ENCODE measurements around the gene SEMA6B. TPM values are rescaled to one million over a fixed set of nuclear protein-coding genes. Genes with fewer than 3 reads are reported as not detected.
"Not testable (repeated sequence)": the region's sequence is repeated elsewhere in the genome, so short reads cannot be mapped to it uniquely, and the experiment has no call there.

SEMA6B gene
- total RNA-seq, 1 donor from 2014 or later: 107 TPM

DNA sequence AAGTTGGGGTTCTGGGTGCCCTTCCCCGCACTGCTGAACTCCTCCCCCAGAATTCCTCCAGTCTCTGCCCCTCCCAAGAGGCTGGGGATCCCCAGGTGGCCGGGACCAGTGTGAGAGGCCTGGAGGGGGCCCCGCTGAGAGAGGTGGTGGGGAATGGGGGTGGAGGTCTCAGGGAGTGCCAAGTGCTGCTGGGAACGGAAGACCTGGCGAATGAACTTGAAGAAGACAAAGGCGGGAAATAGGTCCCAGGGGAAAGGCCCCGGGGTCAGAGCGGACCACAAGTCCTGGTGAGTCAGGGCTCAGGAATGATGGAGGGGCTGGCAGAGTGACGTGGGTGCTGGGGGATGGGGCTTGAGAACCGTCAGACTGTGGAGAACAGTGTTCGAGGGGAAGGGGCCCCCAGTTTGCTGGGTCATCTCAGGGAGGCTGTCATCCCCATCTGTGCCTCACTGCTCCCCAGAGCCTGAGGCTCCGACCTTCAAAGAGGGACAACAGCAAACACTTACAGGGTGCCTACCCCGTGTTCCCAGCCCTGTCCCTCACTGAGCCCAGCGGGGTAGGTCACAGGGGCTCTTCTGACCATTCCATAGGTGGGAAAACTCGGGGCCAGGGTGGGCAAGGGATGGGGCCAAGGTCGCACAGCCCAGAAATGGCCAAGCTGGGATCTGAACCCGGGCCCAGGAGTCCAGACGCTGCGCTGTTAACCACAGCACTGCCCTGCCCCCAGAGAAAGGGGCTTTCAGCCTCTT, 16.0 kb upstream of the SEMA6B start:
- DNase-seq (ENCODE audit: low read depth, low spot score): peak; percentile 98

- no peak for DNase-seq (ENCODE audit: low read depth, low spot score)
Observed at GRCh38 chr19:4573682-4574081, 14.2 kb upstream of the SEMA6B start.

- no peak for DNase-seq (ENCODE audit: low read depth, low spot score)
Observed at GRCh38 chr19:4571305-4571917, 11.9 kb upstream of the SEMA6B start.

DNA sequence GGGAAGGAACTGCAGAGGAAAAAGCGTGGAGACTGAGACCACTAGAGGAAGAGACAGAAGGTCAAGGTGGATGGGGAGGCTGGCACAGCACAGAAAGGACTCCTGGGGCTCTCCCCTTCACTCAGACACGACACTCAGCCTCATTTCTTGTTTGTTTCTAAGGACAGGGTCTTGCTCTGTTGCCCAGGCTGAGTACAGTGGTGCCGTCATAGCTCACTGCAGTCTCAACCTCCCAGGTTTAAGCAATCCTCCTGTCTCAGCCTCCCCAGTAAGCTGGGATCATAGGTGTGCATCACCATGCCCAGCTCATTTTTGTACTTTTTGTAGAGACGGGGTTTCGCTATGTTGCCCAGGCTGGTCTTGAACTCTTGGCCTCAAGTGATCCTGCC, 11.4 kb upstream of the SEMA6B start:
- DNase-seq (ENCODE audit: low read depth, low spot score): no peak

DNA sequence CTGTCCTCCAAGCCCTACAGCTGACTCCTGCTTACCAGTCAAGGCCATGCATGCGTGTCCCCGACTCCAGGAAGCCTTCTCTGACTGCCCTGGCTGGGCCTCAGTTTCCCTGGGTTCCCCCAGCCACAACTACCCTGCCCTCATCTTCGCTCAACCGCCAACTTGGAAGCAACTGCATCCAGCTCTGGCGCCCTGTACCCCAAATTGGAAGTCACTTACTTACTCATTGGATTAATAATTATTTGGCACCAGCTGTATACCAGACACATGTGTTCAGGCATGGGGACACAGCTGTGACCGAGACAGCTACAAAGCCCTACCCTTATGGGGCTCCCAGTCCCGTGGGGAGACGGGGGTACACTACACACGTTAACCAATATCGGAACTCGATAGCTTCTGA, 10.9 kb upstream of the SEMA6B start:
- DNase-seq (ENCODE audit: low read depth, low spot score): no peak

DNA sequence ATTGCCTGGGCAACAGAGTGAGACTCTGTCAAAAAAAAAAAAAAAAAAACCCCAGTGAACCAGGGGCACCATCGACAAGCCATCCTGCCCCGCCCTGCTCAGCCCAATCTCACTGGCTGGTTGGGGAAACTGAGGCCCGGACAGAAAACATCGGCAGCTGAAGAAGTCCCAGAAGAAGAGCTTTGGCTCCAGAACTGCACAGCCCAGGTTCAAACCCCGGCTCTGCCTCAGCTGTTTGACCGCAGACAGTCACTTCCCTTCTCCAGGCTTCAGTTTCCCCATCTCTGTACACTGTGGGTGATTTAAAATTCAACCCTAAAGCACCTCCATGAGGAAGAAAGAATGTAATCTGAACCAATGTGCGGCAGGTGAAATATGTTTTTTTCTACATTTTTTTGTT, 9.4 kb upstream of the SEMA6B start:
- no peak for DNase-seq (ENCODE audit: low read depth, low spot score)

GRCh38 chr19:4567584-4568071, 8.1 kb upstream of the SEMA6B start:
- DNase-seq (ENCODE audit: low read depth, low spot score): no peak

DNA sequence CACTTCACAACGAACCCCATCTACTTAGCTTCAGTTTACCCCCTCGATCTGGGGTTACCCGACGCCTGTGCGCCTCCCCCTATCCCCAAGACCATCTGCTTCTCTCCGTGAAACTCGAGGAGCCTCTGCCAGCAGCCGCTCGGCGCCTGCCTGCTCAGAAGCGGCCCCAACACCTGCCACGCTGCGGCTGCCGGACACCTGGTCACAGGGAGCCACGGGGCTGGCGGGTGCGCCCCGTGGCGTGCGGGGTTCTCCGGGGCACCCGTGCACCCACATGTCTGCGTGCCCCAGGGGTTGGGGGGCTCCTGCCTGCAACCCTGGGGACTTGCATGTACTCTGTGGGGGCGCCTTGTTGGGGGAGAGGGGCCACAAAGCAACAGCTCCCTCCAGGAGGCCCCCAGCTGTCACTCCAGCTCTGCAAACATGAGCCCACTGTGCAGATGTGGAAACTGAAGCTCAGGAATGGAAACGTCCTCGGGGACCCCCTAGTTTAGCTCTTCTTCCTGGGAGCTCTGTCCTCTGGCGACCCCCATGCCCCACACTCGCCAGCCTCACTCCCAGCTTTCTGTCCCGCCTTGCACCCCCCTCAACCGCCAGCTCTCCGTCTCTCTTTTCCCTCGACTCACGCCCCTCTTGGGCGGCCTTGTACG, 7.0 kb upstream of the SEMA6B start:
- DNase-seq (ENCODE audit: low read depth, low spot score): no peak

GRCh38 chr19:4563562-4563961, 4.1 kb upstream of the SEMA6B start:
- DNase-seq (ENCODE audit: low read depth, low spot score): not testable (repeated sequence)

- DNase-seq (ENCODE audit: low read depth, low spot score): not testable (repeated sequence)
Observed at GRCh38 chr19:4562085-4562484, 2.6 kb upstream of the SEMA6B start.

- DNase-seq (ENCODE audit: low read depth, low spot score): no peak
Observed at GRCh38 chr19:4557971-4558941, 1.2 kb downstream of the SEMA6B start.

DNA sequence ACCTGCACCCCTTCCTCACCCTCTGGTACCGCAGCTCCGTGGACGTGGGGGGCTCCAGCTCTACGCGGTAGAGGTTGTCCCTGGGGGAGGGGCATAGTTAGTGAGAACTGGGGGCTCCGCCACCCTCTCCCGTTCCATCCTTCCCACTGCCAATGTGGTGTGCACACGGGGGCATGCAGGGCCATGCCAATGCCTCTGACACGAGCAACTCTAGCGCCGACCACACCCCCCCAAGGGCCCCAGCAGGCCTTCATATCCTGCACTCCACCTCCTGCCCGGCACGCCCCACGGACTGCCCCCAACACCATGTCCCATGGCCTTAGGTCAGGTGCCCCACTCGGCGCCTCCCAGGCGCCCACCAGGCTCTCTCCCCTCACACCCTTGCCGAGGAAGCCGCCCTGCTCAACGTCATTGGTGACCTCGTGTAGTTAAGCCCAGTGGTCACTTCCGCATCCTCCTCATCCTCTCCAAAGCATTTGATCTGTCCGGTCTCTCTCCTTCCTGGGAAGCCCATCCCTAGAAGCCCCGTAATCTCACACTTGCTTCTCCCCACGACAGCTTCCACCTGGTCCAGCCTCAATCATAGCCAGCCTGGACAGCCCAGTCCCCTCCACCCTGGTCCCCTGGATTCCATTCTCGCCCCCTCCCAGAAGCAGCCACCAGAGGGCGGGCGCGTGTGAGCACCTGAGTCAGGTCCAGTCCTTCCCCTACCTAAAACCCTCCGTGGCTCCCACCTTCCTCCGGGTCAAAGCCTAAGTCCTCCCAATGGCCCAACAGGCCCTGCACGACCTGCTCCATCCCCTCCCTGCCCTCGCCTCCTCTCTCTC, 2.1 kb downstream of the SEMA6B start:
- DNase-seq (ENCODE audit: low read depth, low spot score): no peak

DNA sequence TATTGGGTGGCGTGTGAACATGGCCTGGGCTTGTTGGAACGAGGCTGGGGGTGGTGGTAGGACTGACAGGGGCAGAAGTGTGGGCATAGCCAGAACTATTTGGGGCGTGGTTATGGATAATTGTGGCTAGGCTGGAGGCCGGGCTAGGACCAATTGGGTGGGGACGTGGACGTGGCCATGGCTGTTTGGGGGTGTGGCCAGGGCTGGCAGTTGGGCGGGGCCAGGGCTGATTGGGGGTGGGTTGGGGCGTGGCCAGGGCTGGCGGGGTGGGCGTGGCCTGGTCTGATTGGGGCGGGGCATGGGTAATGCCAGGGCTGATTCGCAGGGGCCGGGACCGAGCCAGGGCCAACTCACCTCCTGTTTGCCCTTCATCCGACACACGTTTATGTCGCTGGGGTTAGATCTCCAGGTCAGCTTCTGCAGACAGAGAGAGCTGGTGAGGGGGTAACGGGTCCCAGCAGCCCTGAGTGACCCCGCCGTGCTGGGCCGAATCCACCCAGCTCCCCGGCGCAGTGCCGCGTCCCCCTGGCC, 2.8 kb downstream of the SEMA6B start:
- DNase-seq (ENCODE audit: low read depth, low spot score): no peak

GRCh38 chr19:4555657-4556561, 3.6 kb downstream of the SEMA6B start:
- no peak for DNase-seq (ENCODE audit: low read depth, low spot score)

GRCh38 chr19:4554717-4555116, 4.8 kb downstream of the SEMA6B start:
- no peak for DNase-seq (ENCODE audit: low read depth, low spot score)

GRCh38 chr19:4553775-4554174, 5.7 kb downstream of the SEMA6B start:
- DNase-seq (ENCODE audit: low read depth, low spot score): no peak

DNA sequence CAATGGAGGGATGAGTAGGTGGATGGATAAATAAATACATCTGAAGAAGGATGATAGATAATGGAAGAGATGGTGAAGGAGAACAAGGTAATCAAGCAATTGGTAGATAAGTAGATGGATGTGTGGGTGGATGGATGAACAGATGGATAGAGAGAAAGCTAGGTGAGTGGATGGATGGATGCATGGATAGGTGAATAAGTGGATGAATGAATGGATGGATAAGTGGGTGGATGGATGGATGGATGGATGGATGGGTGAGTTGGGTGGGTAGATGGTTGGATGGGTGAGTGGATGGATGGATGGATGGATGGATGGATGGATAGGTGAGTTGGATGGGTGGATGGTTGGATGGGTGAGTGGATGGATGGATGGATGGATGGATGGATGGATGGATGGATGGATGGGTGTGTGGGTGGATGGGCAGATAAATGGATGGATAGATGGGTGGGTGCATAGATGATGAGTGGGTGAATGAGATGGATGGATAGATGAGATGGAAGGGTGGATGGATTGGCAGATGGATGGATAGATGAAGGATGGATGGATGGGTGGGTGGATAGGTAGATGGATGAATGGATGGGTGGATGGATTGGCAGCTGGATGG, 6.3 kb downstream of the SEMA6B start:
- no peak for DNase-seq (ENCODE audit: low read depth, low spot score)

DNA sequence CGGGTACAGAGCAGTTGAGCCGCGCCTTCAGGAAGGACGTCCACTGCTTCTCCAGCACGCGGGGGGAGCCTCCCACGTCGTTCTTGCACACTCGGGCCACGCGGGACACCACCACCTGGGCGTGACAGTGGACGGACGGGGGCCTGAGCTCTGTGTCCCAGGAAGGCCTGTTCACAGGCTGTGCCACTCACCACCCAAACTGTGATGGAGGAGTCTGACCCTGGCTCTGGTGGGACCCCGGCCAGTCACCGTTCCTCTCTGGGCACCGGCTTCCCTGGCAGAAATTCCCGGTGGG, 7.0 kb downstream of the SEMA6B start:
- no peak for DNase-seq (ENCODE audit: low read depth, low spot score)

DNA sequence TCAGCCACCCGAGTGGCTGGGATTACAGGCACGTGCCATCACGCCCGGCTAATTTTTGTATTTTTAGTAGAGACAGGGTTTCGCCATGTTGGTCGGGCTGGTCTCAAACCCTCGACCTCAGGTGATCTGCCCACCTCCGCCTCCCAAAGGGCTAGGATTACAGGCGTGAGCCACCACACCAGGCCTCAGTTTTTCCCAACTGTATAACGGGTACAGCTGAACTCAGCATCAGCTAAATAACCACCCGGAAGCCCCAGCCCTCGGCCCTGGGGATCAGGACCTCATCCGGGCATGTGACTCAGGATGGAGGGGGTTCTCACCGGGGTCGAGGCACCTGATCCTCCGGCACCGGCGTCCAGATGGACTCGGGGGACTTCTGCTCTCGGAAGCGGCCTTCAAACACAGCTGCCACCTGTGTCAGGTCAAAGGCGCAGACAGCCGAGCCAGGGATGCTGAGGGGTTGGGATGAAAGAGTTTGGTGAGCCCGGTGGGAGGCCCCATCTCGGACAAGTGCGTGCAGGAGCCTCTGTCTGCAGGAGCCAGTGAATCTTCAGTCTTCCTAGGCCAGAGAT, 8.9 kb downstream of the SEMA6B start:
- DNase-seq (ENCODE audit: low read depth, low spot score): no peak
